Measurements from ENCODE around the gene SCD.
"Not testable (repeated sequence)": the region's sequence is repeated elsewhere in the genome, so short reads cannot be mapped to it uniquely, and the experiment has no call there.

SCD gene

DNA sequence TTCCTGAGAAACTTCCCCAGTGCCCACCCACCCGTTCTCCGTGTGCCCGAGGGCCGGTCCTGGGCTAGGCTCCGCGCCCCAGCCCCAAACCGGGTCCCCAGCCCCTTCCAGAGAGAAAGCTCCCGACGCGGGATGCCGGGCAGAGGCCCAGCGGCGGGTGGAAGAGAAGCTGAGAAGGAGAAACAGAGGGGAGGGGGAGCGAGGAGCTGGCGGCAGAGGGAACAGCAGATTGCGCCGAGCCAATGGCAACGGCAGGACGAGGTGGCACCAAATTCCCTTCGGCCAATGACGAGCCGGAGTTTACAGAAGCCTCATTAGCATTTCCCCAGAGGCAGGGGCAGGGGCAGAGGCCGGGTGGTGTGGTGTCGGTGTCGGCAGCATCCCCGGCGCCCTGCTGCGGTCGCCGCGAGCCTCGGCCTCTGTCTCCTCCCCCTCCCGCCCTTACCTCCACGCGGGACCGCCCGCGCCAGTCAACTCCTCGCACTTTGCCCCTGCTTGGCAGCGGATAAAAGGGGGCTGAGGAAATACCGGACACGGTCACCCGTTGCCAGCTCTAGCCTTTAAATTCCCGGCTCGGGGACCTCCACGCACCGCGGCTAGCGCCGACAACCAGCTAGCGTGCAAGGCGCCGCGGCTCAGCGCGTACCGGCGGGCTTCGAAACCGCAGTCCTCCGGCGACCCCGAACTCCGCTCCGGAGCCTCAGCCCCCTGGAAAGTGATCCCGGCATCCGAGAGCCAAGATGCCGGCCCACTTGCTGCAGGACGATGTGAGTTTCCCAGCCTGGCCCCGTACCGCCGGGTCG, at the start of gene SCD:
Gene SCD, plus strand, starts transcription at position 469 of the 803 bp plus-strand sequence. Its CDS starts 272 bp downstream, at position 741.
- H3K36me3 ChIP-seq (ENCODE audit: insufficient read depth, low read length), result peaks cover 43% of the 10 kb centered on the region
- TF ChIP-seq POLR2AphosphoS5 (IDR thresholded peaks at IDR 0.05; ENCODE audit: borderline replicate concordance, low read depth, low read length), result peak; percentile 64; the same call in 1 of the 2 replicates
- no peak for TF ChIP-seq FOXP2 (optimal IDR thresholded peaks at IDR 0.05; ENCODE audit: control extremely low read depth, extremely low read length, insufficient read depth)
- peak; percentile 40 for DNase-seq (ENCODE audit: low read depth, low spot score)
- peak within 1 kb of the TSS; percentile 79 for H3K27ac ChIP-seq
- no peaks in the 10 kb centered on the region for H3K9me3 ChIP-seq (ENCODE audit: low read depth, low read length)
- H3K9ac ChIP-seq (ENCODE audit: insufficient read length), result peak within 1 kb of the TSS; percentile 87
- peak within 1 kb of the TSS; percentile 84 for H3K4me3 ChIP-seq

DNA sequence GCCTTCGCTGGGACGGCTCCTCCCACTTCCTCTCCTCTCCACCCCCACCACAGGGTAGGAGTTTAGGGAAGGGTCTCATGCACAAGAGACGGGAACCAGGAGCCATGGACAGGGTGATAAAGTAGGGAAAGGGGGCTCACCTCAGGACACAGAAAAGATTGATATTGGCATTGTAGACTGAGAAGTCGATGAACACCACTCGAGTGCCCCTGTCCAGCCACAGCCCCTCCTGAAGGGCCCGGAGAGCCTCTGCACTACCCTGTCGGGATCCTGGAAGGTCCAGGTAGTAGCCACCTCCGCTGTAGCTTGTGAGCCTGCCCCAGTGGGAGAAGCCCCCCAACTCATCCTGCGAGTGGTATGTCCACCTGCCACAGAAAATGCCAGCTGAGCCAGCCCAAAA, 49.8 kb upstream of the SCD start:
- no peak for DNase-seq (ENCODE audit: low read depth, low spot score)
- H3K27ac ChIP-seq, result no peak overlapping the region
- H3K4me3 ChIP-seq, result no peak overlapping the region
- no peaks in the 10 kb centered on the region for H3K9me3 ChIP-seq (ENCODE audit: low read depth, low read length)
- TF ChIP-seq EZH2 (IDR thresholded peaks at IDR 0.05), result no peak
- no peak for TF ChIP-seq POLR2AphosphoS5 (IDR thresholded peaks at IDR 0.05; ENCODE audit: borderline replicate concordance, low read depth, low read length)
- no peak for TF ChIP-seq FOXP2 (optimal IDR thresholded peaks at IDR 0.05; ENCODE audit: control extremely low read depth, extremely low read length, insufficient read depth)
- H3K9ac ChIP-seq (ENCODE audit: insufficient read length), result no peak overlapping the region
- no peaks in the 10 kb centered on the region for H3K36me3 ChIP-seq (ENCODE audit: insufficient read depth, low read length)

DNA sequence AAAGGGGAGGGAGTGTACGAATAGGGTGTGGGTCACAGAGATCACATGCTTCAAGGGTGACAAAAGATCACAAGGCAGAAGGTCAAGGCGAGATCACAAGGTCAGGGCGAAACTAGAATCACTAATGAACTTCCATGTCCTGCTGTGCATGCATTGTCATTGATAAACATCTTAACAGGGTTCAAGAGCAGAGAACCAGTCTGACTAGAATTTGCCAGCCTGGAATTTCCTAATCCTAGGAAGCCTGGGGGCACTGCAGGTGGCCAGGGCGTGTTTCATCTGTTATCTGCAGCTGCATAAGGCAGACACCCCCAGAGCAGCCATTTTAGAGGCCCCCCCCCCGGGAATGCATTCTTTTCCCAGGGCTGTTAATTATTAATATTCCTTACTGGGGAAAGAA, 45.9 kb upstream of the SCD start:
- H3K9ac ChIP-seq (ENCODE audit: insufficient read length); H3K27ac ChIP-seq; H3K4me3 ChIP-seq; DNase-seq (ENCODE audit: low read depth, low spot score); H3K9me3 ChIP-seq (ENCODE audit: low read depth, low read length); H3K36me3 ChIP-seq (ENCODE audit: insufficient read depth, low read length): not testable (repeated sequence)

DNA sequence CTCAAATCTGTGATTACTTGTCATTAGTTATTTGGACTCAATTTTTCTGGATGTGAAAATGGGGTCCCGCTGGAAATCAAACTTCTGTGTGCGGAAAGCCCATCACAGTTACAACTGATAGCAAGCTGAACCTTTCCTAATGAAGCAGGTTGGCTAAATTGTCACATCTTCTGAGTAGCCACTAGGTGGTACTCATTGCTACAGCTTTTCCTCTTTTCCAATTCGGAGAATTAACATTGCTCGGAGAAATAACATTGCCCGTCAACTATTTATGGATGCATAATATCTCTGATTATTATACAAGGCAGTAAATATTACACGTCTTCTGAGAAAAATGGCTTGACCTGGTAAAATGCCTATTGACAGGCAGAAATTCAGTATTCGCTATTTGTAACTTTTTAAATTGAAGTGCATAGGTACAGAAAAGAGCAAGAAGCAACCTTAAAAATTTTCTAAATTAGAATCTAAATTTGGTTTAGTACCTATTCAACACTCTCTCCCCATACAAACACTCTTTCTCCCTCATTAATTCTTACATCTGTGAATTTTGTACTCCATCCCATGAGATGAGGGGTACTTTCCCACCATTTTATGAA, 43.2 kb upstream of the SCD start:
- no peak overlapping the region for H3K4me3 ChIP-seq
- no peaks in the 10 kb centered on the region for H3K36me3 ChIP-seq (ENCODE audit: insufficient read depth, low read length)
- no peak overlapping the region for H3K27ac ChIP-seq
- no peak for DNase-seq (ENCODE audit: low read depth, low spot score)
- no peaks in the 10 kb centered on the region for H3K9me3 ChIP-seq (ENCODE audit: low read depth, low read length)
- TF ChIP-seq POLR2AphosphoS5 (IDR thresholded peaks at IDR 0.05; ENCODE audit: borderline replicate concordance, low read depth, low read length), result no peak
- no peak overlapping the region for H3K9ac ChIP-seq (ENCODE audit: insufficient read length)

- no peak for TF ChIP-seq EZH2 (IDR thresholded peaks at IDR 0.05)
- no peak for TF ChIP-seq FOXP2 (optimal IDR thresholded peaks at IDR 0.05; ENCODE audit: control extremely low read depth, extremely low read length, insufficient read depth)
- TF ChIP-seq POLR2AphosphoS5 (IDR thresholded peaks at IDR 0.05; ENCODE audit: borderline replicate concordance, low read depth, low read length), result no peak
- no peak for DNase-seq (ENCODE audit: low read depth, low spot score)
- Histone ChIP-seq H3K4me3 (no peak overlapping the region), H3K36me3 (ENCODE audit: insufficient read depth, low read length) (no peaks in the 10 kb centered on the region), H3K27ac (no peak overlapping the region), H3K9me3 (ENCODE audit: low read depth, low read length) (no peaks in the 10 kb centered on the region), H3K9ac (ENCODE audit: insufficient read length) (no peak overlapping the region)
Observed at GRCh38 chr10:100304414-100304813, 42.6 kb upstream of the SCD start.

GRCh38 chr10:100306861-100307260, 40.2 kb upstream of the SCD start:
- H3K9ac ChIP-seq (ENCODE audit: insufficient read length), result no peak overlapping the region
- no peaks in the 10 kb centered on the region for H3K9me3 ChIP-seq (ENCODE audit: low read depth, low read length)
- H3K36me3 ChIP-seq (ENCODE audit: insufficient read depth, low read length), result no peaks in the 10 kb centered on the region
- no peak overlapping the region for H3K27ac ChIP-seq
- TF ChIP-seq FOXP2 (optimal IDR thresholded peaks at IDR 0.05; ENCODE audit: control extremely low read depth, extremely low read length, insufficient read depth) (no peak), POLR2AphosphoS5 (IDR thresholded peaks at IDR 0.05; ENCODE audit: borderline replicate concordance, low read depth, low read length) (no peak), EZH2 (IDR thresholded peaks at IDR 0.05) (no peak)
- DNase-seq (ENCODE audit: low read depth, low spot score), result no peak
- no peak overlapping the region for H3K4me3 ChIP-seq

DNA sequence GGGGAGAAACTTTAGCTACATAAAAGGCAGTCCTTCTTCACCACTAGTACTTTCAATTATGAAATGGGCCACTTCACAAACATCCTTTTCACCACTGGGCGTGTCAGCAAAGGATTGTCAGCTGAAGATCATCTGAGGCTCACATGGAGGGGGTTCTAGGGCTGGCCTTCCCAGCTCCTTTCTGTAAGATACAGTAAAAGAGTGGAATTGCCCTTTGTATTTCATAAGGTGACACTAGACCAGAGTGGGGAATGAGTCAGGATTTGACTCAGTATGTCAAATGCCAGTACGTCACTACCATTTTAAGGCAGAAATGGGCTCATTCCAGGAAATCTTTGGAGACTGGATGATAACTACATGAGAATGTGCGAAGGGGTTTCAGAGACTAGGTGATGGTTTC, 39.3 kb upstream of the SCD start:
- TF ChIP-seq POLR2AphosphoS5 (IDR thresholded peaks at IDR 0.05; ENCODE audit: borderline replicate concordance, low read depth, low read length), result no peak
- TF ChIP-seq FOXP2 (optimal IDR thresholded peaks at IDR 0.05; ENCODE audit: control extremely low read depth, extremely low read length, insufficient read depth), result no peak
- no peak for TF ChIP-seq EZH2 (IDR thresholded peaks at IDR 0.05)
- Histone ChIP-seq H3K27ac (no peak overlapping the region), H3K9ac (ENCODE audit: insufficient read length) (no peak overlapping the region), H3K4me3 (no peak overlapping the region), H3K36me3 (ENCODE audit: insufficient read depth, low read length) (no peaks in the 10 kb centered on the region), H3K9me3 (ENCODE audit: low read depth, low read length) (no peaks in the 10 kb centered on the region)
- no peak for DNase-seq (ENCODE audit: low read depth, low spot score)

GRCh38 chr10:100311298-100311697, 35.7 kb upstream of the SCD start:
- no peaks in the 10 kb centered on the region for H3K9me3 ChIP-seq (ENCODE audit: low read depth, low read length)
- no peak overlapping the region for H3K9ac ChIP-seq (ENCODE audit: insufficient read length)
- no peak overlapping the region for H3K27ac ChIP-seq
- no peak for DNase-seq (ENCODE audit: low read depth, low spot score)
- no peak overlapping the region for H3K4me3 ChIP-seq
- no peak for TF ChIP-seq POLR2AphosphoS5 (IDR thresholded peaks at IDR 0.05; ENCODE audit: borderline replicate concordance, low read depth, low read length)
- TF ChIP-seq EZH2 (IDR thresholded peaks at IDR 0.05), result no peak
- TF ChIP-seq FOXP2 (optimal IDR thresholded peaks at IDR 0.05; ENCODE audit: control extremely low read depth, extremely low read length, insufficient read depth), result no peak
- H3K36me3 ChIP-seq (ENCODE audit: insufficient read depth, low read length), result no peaks in the 10 kb centered on the region

DNA sequence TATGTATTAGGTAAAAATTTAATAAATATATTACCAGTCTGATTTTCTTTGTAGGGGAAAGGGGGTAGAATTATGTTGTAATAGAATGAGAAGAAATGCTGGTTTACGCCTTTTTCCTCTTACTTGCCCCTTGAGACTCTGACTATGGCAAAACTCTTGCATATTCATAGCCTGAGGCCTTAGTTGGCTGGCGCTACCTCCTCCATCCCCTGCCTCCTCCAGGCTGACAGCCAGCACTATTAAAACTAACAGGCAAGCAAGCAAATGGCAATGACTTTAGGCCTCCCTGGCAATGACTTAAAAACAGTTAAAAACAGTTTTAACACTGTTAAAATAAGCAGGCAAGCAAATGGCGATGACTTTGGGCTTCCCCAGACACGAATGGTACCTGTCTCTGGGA, 31.4 kb upstream of the SCD start:
- TF ChIP-seq POLR2AphosphoS5 (IDR thresholded peaks at IDR 0.05; ENCODE audit: borderline replicate concordance, low read depth, low read length) (peak; percentile 37; the same call in 1 of the 2 replicates), FOXP2 (optimal IDR thresholded peaks at IDR 0.05; ENCODE audit: control extremely low read depth, extremely low read length, insufficient read depth) (peak; percentile 11), EZH2 (IDR thresholded peaks at IDR 0.05) (no peak)
- Histone ChIP-seq H3K36me3 (ENCODE audit: insufficient read depth, low read length) (no peaks in the 10 kb centered on the region), H3K4me3 (peak overlapping the region; percentile 43; the same call in 1 of the 2 replicates), H3K9me3 (ENCODE audit: low read depth, low read length) (no peaks in the 10 kb centered on the region), H3K9ac (ENCODE audit: insufficient read length) (no peak overlapping the region), H3K27ac (peak overlapping the region; percentile 95)
- peak; percentile 78 for DNase-seq (ENCODE audit: low read depth, low spot score)
